SK-N-MC (cell line): ENCODE measurements around the gene DNAH8.

ENCODE experiments used
- EZH2 ChIP-seq: fragments of 200-600 bp; sonication (generic); IDR thresholded peaks from one replicate; pipeline ENCODE4 v1.6.1; 2017; ENCODE audit warnings: antibody characterized with exemption
- FOXP2 ChIP-seq: optimal IDR thresholded peaks from 2 replicates; pipeline ENCODE3; 2011; ENCODE audit warnings: mild to moderate bottlenecking, moderate library complexity; ENCODE audit not compliant: insufficient read depth; ENCODE audit errors: extremely low read length, control extremely low read depth
- POLR2AphosphoS5 ChIP-seq: IDR thresholded peaks from 2 replicates; pipeline ENCODE4 v1.6.1; 2012; ENCODE audit warnings: mild to moderate bottlenecking, low read depth, low read length, borderline replicate concordance

- TF ChIP-seq POLR2AphosphoS5: no peak
- no peak for TF ChIP-seq EZH2
- TF ChIP-seq FOXP2: no peak
Measured at GRCh38 chr6:38782616-38783015, 67.5 kb downstream of the DNAH8 start.
